GM12892 (cell line): ENCODE results near the gene CCT2.

Experiments used
- POLR2A ChIP-seq: IDR thresholded peaks from 2 replicates; pipeline ENCODE4 v1.6.1; 2011; ENCODE audit warnings: low read depth, low read length, control low read depth
- POLR2AphosphoS5 ChIP-seq: IDR thresholded peaks from 2 replicates; pipeline ENCODE4 v1.6.1; 2011; ENCODE audit warnings: low read depth, low read length, control low read depth
- TAF1 ChIP-seq: IDR thresholded peaks from 2 replicates; pipeline ENCODE4 v1.6.1; 2011; ENCODE audit warnings: low read depth, mild to moderate bottlenecking, control low read depth, low read length, borderline replicate concordance

GRCh38 chr12:69649529-69649928 is 64.3 kb downstream of the CCT2 start:
- no peak for TF ChIP-seq POLR2AphosphoS5
- no peak for TF ChIP-seq POLR2A
- no peak for TF ChIP-seq TAF1
